Measurements from ENCODE around the gene KNDC1. TPM values are rescaled to one million over a fixed set of nuclear protein-coding genes. Genes with fewer than 3 reads are reported as not detected.

KNDC1 gene
- total RNA-seq, 4 donors from 2014 or later: 2.1 to 9.3 (median 3.5) TPM

DNA sequence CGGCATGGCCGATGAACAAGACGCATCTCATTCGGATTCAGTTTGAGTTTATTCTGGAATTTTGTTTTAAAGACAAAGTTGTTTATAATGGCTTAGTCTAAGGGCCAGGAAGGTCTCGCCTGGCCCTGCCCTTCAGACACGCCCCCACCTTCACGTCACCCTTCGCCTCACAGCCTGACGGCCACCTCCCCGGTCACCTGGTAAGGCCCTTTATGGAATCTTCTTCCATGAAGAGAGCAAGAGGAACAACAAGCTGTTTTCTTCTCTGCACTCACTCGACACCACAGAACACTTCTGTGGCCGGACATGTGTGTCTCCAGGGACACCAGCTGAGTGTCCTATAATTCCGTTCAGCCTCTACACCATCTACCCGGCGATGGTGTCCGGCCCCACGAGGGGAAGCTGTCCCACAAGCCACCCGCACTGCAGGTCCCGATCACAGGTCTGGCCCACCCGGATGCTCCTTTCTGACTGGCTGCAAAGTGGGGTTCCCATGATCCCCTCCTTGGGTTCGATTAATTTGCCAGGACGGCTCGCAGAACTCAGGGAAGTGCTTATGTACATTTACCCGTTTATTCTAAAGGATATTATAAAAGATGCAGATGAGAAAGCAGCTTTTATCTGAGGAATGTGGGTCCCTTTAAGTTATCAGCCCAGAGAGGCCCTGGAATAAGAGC is 17.4 kb upstream of the KNDC1 start:
- Histone ChIP-seq H3K4me1 (no peaks in the 10 kb centered on the region), H3K27me3 (no peaks in the 10 kb centered on the region), H3K9me3 (no peaks in the 10 kb centered on the region), H3K4me3 (replicated peaks in 1 of 3) (no peak overlapping the region), H3K27ac (no peak overlapping the region), H3K36me3 (no peaks in the 10 kb centered on the region)
- TF ChIP-seq CTCF (IDR thresholded peaks at IDR 0.05) (no peak), POLR2A (IDR thresholded peaks at IDR 0.05) (no peak)
- WGBS, 2 donors: 76 to 82% methylated on average over 22 to 24 of the region's 24 CpGs
- DNase-seq: no peak
- intact Hi-C loops (cut with DNase I): no loop called here

DNA sequence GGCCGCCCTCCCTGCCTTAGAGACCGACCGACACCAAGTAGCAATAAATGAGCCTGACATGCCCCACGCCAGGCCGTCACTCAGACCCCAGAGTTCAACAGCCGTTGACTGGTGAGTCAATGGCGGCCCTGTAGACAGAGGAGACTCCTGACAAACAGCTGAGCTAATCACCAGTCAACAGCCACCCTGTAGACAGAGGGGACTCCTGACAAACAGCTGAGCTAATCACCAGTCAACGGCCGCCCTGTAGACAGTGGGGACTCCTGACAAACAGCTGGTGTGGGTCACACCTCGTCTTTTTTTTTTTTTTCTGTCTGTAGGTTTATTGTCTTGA is 16.9 kb upstream of the KNDC1 start:
- no peak for TF ChIP-seq POLR2A (IDR thresholded peaks at IDR 0.05)
- TF ChIP-seq CTCF (IDR thresholded peaks at IDR 0.05): no peak
- DNase-seq: no peak

GRCh38 chr10:133143546-133143945 is 16.5 kb upstream of the KNDC1 start:
- no peaks in the 10 kb centered on the region for H3K4me1 ChIP-seq
- TF ChIP-seq CTCF (IDR thresholded peaks at IDR 0.05) (no peak), POLR2A (IDR thresholded peaks at IDR 0.05) (no peak)
- intact Hi-C loops (cut with DNase I): no loop called here
- H3K4me3 ChIP-seq (replicated peaks in 1 of 3): no peak overlapping the region
- no peaks in the 10 kb centered on the region for H3K36me3 ChIP-seq
- no peak overlapping the region for H3K27ac ChIP-seq
- WGBS, 2 donors: 52 to 59% methylated on average over 9 of the region's 9 CpGs
- H3K9me3 ChIP-seq: no peaks in the 10 kb centered on the region
- H3K27me3 ChIP-seq: no peaks in the 10 kb centered on the region
- no peak for DNase-seq

More for the DNA sequence above, 16.9 kb upstream of the KNDC1 start:
- no peaks in the 10 kb centered on the region for H3K36me3 ChIP-seq
- no peaks in the 10 kb centered on the region for H3K27me3 ChIP-seq
- H3K4me1 ChIP-seq: no peaks in the 10 kb centered on the region
- intact Hi-C loops (cut with DNase I): no loop called here
- WGBS, 2 donors: 67 to 75% methylated on average over 10 of the region's 10 CpGs
- no peak overlapping the region for H3K4me3 ChIP-seq (replicated peaks in 1 of 3)
- H3K9me3 ChIP-seq: no peaks in the 10 kb centered on the region
- no peak overlapping the region for H3K27ac ChIP-seq

- no peaks in the 10 kb centered on the region for H3K36me3 ChIP-seq
- TF ChIP-seq CTCF (IDR thresholded peaks at IDR 0.05): no peak
- TF ChIP-seq POLR2A (IDR thresholded peaks at IDR 0.05): no peak
- no peak overlapping the region for H3K4me3 ChIP-seq (replicated peaks in 1 of 3)
- no peaks in the 10 kb centered on the region for H3K27me3 ChIP-seq
- DNase-seq: no peak
- intact Hi-C loops (cut with DNase I): no loop called here
- H3K9me3 ChIP-seq: no peaks in the 10 kb centered on the region
- H3K27ac ChIP-seq: no peak overlapping the region
- H3K4me1 ChIP-seq: no peaks in the 10 kb centered on the region
- WGBS, 2 donors: 93 to 94% methylated on average over 7 of the region's 7 CpGs
Measured at GRCh38 chr10:133144771-133145170, 15.2 kb upstream of the KNDC1 start.

GRCh38 chr10:133150226-133150625 is 9.8 kb upstream of the KNDC1 start:
- no peaks in the 10 kb centered on the region for H3K4me1 ChIP-seq
- H3K36me3 ChIP-seq: no peaks in the 10 kb centered on the region
- intact Hi-C loops (cut with DNase I): no loop called here
- TF ChIP-seq POLR2A (IDR thresholded peaks at IDR 0.05) (no peak), CTCF (IDR thresholded peaks at IDR 0.05) (no peak)
- H3K27ac ChIP-seq: no peak overlapping the region
- H3K9me3 ChIP-seq: no peaks in the 10 kb centered on the region
- WGBS, 2 donors: 93 to 96% methylated on average over 8 of the region's 8 CpGs
- DNase-seq: no peak
- H3K27me3 ChIP-seq: no peaks in the 10 kb centered on the region
- H3K4me3 ChIP-seq (replicated peaks in 1 of 3): no peak overlapping the region
